ENCODE results near the gene TOR2A. TPM values are rescaled to one million over a fixed set of nuclear protein-coding genes. Genes with fewer than 3 reads are reported as not detected.

The TOR2A gene
- total and polyA plus RNA-seq, 2 donors (not counting 3 experiments of a cell fraction or from before 2014, with no cell fraction given): 19.3 to 23.9 TPM

- peaks cover 0 to 14% of the 10 kb centered on the region in 2 experiments for H3K36me3 ChIP-seq (ENCODE audit: control insufficient read depth in 2 of 2, extremely low read depth in 1 of 2, insufficient read depth in 2 of 2, low read length in 2 of 2)
- dilution Hi-C loops (cut with MboI; ENCODE audit: extremely low pct_ligation_motif_present, low sequenced_read_pairs) (no loop called here), intact Hi-C loops (cut with micrococcal nuclease) (no loop called here)
- TF ChIP-seq POLR2AphosphoS5 (IDR thresholded peaks at IDR 0.05; ENCODE audit: insufficient read depth, low read depth, low read length) (no peak), CTCF (IDR thresholded peaks at IDR 0.05; ENCODE audit: extremely low read depth in 1 of 2, insufficient read depth in 1 of 2, low read depth in 1 of 2, low read length in 2 of 2) (no peak), EZH2 (IDR thresholded peaks at IDR 0.05; ENCODE audit: borderline replicate concordance, low read depth, low read length, severe bottlenecking) (no peak), MYC (IDR thresholded peaks at IDR 0.05; ENCODE audit: low read depth, low read length) (no peak), POLR2A (IDR thresholded peaks at IDR 0.05; ENCODE audit: low read depth, low read length) (no peak), FOS (IDR thresholded peaks at IDR 0.05; ENCODE audit: borderline replicate concordance, insufficient read depth, low read length) (no peak), MAX (IDR thresholded peaks at IDR 0.05; ENCODE audit: insufficient read depth, insufficient read length) (no peak), GATA2 (IDR thresholded peaks at IDR 0.05; ENCODE audit: insufficient read depth, insufficient read length, low read depth, low read length) (no peak), JUN (IDR thresholded peaks at IDR 0.05; ENCODE audit: borderline replicate concordance, insufficient read depth, insufficient read length, low read depth) (no peak)
- no peak for FAIRE-seq
- H4K20me1 ChIP-seq (replicated peaks; ENCODE audit: control insufficient read depth, extremely low read depth, insufficient read depth, low read length): no peaks in the 10 kb centered on the region
- no peak overlapping the region for H3K4me3 ChIP-seq (replicated peaks in 1 of 3; ENCODE audit: insufficient read depth in 1 of 3, low read depth in 1 of 3, low read length in 3 of 3)
- no peaks in the 10 kb centered on the region for H3K79me2 ChIP-seq (ENCODE audit: control insufficient read depth, insufficient read depth, low read length)
- POLR2A ChIA-PET: no interaction called here
- H2AFZ ChIP-seq (ENCODE audit: low read depth, low read length): no peak overlapping the region
- BruUV-seq (replicated peaks): no TSS peak
- no peak for DNase-seq (ENCODE audit: low read depth, low spot score)
- H3K4me1 ChIP-seq (ENCODE audit: control insufficient read depth, extremely low read depth, insufficient read depth, low read length): no peaks in the 10 kb centered on the region
- no peak overlapping the region for H3K4me2 ChIP-seq (ENCODE audit: insufficient read depth, low read length)
- H3K27me3 ChIP-seq (ENCODE audit: control insufficient read depth in 2 of 2, insufficient read depth in 2 of 2, low read length in 2 of 2): no peaks in the 10 kb centered on the region
- no peaks in the 10 kb centered on the region for H3K9me3 ChIP-seq (replicated peaks; ENCODE audit: control insufficient read depth, insufficient read depth, low read length)
- CTCF ChIA-PET: no interaction called here
- no peak overlapping the region for H3K27ac ChIP-seq (ENCODE audit: insufficient read depth, low read depth, low read length)
- no peaks in the 10 kb centered on the region for H3K9me1 ChIP-seq (replicated peaks; ENCODE audit: control insufficient read depth, extremely low read depth, insufficient read depth, low read length)
- H3K9ac ChIP-seq (replicated peaks; ENCODE audit: extremely low read depth, insufficient read depth, low read length): no peak overlapping the region
Observed at GRCh38 chr9:127692071-127692470, 43.0 kb downstream of the TOR2A start.

Data from endothelial cell of umbilical vein (primary cell).